SU-DHL-6 (cell line): Measurements from ENCODE around the gene WASL.

ENCODE experiments used
- CTCF ChIP-seq: fragments of 200-600 bp; sonication (generic); IDR thresholded peaks from one replicate; pipeline ENCODE4 v1.5.1; 2017; ENCODE audit warnings: antibody characterized with exemption, mild to moderate bottlenecking, low read length, moderate library complexity; ENCODE audit not compliant: insufficient read depth, poor library complexity, severe bottlenecking
- EZH2phosphoT487 ChIP-seq: fragments of 200-600 bp; sonication (generic), shearing (Covaris generic); conservative IDR thresholded peaks from 2 replicates; pipeline ENCODE4 v1.6.1; 2018; ENCODE audit warnings: mild to moderate bottlenecking, antibody characterized with exemption, low read length, moderate library complexity, mixed read lengths

- TF ChIP-seq CTCF (no peak), EZH2phosphoT487 (no peak)
Observed at GRCh38 chr7:123641901-123642300, 106.9 kb downstream of the WASL start.
